Measurements from ENCODE around the gene OSCP1. TPM values are rescaled to one million over a fixed set of nuclear protein-coding genes. Genes with fewer than 3 reads are reported as not detected.

The OSCP1 gene
- polyA plus RNA-seq, 6 donors from 2014 or later = 0.62 TPM; not detected in 5

DNA sequence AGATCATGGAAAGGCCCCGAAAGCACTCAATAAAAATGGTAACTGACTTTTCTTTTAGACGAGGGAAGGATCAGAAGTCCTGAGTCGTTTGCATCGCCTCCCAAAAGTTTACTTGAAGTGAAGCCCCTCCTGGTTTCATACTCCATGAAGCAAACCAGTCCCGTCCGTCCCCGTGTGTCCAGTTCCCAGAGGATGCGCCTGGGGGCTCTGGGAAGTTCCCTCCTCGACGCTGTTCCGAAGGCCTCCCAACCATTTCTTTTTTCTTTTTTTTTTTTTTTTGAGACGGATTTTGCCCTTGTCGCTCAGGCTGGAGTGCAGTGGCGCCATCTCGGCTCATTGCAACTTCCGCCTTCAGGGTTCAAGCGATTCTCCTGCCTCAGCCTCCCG, 661 bp upstream of the OSCP1 start:
- Mint-ChIP-seq H3K36me3 (peaks cover 7 to 12% of the 10 kb centered on the region in 2 donors), H3K27ac (peak overlapping the region; percentile 92 to 99 (median 96)), H3K27me3 (no peaks in the 10 kb centered on the region), H3K4me3 (peak overlapping the region; percentile 78 to 97 (median 94)), H3K4me1 (peaks cover 19 to 23% (median 20%) of the 10 kb centered on the region in 3 donors), H3K9me3 (peaks cover 0 to 1% (median 0%) of the 10 kb centered on the region in 7 donors)
- ATAC-seq (ENCODE audit: low read depth in 2 of 2) = no peak
- no peak for DNase-seq

DNA sequence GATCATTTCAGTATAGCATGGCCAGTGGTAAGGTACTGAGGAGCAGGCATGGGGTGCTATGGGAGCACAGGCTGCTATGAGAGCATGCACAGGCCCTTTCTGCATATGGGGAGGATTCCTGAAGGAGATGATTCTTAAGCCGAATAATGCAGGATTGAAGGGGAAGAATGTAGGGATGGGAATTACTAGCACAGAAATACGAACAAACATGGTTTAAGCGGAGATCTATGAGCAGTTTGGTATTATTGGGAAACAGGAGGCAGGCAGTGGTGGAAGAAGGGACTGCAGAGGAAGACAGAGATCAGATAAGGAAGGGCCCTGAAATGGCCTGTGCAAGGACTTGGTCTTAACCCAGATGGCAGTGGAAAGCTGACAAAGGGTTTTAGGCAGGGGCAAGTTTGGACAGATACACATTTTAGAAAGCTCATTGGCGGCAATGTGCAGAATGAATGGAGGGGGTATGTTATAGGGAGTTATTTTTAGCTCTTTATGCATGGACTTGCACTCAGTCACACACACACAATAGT, 1.7 kb downstream of the OSCP1 start:
- no peak for DNase-seq
- H3K27ac Mint-ChIP-seq = peak overlapping the region in 2 of 6 donors; percentile 49 to 56

DNA sequence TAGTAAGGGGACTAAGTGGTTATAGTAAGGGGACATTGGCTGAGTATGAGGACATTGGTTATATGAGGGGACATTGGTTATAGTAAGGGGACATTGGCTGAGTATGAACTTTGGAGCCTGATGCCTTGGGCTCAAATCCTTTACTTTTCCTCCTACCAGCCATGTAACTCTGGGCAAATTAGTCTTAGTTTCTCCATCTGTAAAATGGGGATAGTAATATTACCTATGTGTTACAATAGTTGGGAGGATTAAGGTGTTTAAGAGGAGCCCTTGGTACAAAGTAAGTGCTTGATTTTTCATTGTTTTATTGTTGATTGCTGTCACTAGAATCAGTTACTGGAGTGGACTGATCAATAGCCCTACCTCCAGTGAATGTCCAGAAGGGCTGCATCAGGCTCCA, 2.8 kb downstream of the OSCP1 start:
- Mint-ChIP-seq H3K4me3 (no peak overlapping the region), H3K27me3 (no peaks in the 10 kb centered on the region), H3K36me3 (no peaks in the 10 kb centered on the region), H3K27ac (peak overlapping the region in 2 of 6 donors; percentile 2 to 69), H3K9me3 (peaks cover 0 to 1% (median 0%) of the 10 kb centered on the region in 7 donors), H3K4me1 (peaks cover 17 to 20% (median 19%) of the 10 kb centered on the region in 3 donors)
- DNase-seq (no peak), ATAC-seq (ENCODE audit: low read depth in 2 of 2) (no peak)

More for the DNA sequence above, 1.7 kb downstream of the OSCP1 start:
- ATAC-seq (ENCODE audit: low read depth in 2 of 2) = no peak
- Mint-ChIP-seq H3K4me3 (peak overlapping the region in 5 of 8 donors; percentile 14 to 97 (median 38)), H3K27me3 (no peaks in the 10 kb centered on the region), H3K9me3 (peaks cover 0 to 1% (median 0%) of the 10 kb centered on the region in 7 donors), H3K36me3 (no peaks in the 10 kb centered on the region), H3K4me1 (peaks cover 19 to 20% (median 19%) of the 10 kb centered on the region in 3 donors)

GRCh38 chr1:36446746-36447145, 3.5 kb downstream of the OSCP1 start:
- Mint-ChIP-seq H3K27me3 (no peaks in the 10 kb centered on the region), H3K27ac (peak overlapping the region in 3 of 6 donors; percentile 32 to 84 (median 70)), H3K4me3 (no peak overlapping the region), H3K4me1 (peaks cover 15 to 19% (median 18%) of the 10 kb centered on the region in 3 donors), H3K36me3 (no peaks in the 10 kb centered on the region), H3K9me3 (peaks cover 0 to 1% (median 0%) of the 10 kb centered on the region in 7 donors)
- no peak for DNase-seq
- ATAC-seq (ENCODE audit: low read depth in 2 of 2) = no peak

- ATAC-seq (ENCODE audit: low read depth in 2 of 2) = no peak
- DNase-seq = no peak
- Mint-ChIP-seq H3K9me3 (peaks cover 0 to 1% (median 0%) of the 10 kb centered on the region in 7 donors), H3K27ac (no peak overlapping the region), H3K4me3 (no peak overlapping the region), H3K27me3 (no peaks in the 10 kb centered on the region), H3K36me3 (no peaks in the 10 kb centered on the region), H3K4me1 (peaks cover 10 to 15% (median 13%) of the 10 kb centered on the region in 3 donors)
These were observed 4.0 kb downstream of the OSCP1 start for GRCh38 chr1:36446271-36446670.

GRCh38 chr1:36443297-36443696, 7.0 kb downstream of the OSCP1 start:
- no peaks in the 10 kb centered on the region for H3K27me3 Mint-ChIP-seq

DNA sequence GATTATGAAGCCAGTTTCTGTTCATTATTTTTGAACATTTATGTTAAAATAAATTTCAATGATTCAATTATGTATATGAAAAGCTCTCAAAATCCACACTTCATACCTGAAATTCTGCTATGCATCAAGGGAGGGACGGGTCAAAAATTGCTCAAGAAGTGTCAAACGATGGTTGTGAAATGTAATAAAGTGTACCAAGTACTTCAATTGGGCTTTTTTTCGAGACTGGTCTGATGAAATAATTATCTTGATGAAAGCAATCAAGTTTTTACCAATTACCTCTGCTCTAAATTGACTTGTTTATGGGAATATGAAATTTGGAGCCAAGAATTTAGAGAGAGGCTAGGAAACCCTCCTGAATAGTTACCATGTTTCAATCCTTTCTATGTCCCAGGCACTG, 7.9 kb downstream of the OSCP1 start:
- Mint-ChIP-seq H3K36me3 (no peaks in the 10 kb centered on the region), H3K27me3 (no peaks in the 10 kb centered on the region), H3K4me1 (no peaks in the 10 kb centered on the region), H3K4me3 (no peak overlapping the region), H3K9me3 (no peaks in the 10 kb centered on the region), H3K27ac (no peak overlapping the region)
- DNase-seq = no peak
- no peak for ATAC-seq (ENCODE audit: low read depth in 2 of 2)

More at GRCh38 chr1:36443297-36443696, 7.0 kb downstream of the OSCP1 start:
- H3K4me1 Mint-ChIP-seq = no peaks in the 10 kb centered on the region
- H3K36me3 Mint-ChIP-seq = no peaks in the 10 kb centered on the region
- no peaks in the 10 kb centered on the region for H3K9me3 Mint-ChIP-seq
- no peak overlapping the region for H3K27ac Mint-ChIP-seq
- DNase-seq = no peak
- no peak for ATAC-seq (ENCODE audit: low read depth in 2 of 2)
- no peak overlapping the region for H3K4me3 Mint-ChIP-seq

GRCh38 chr1:36440646-36441045, 9.6 kb downstream of the OSCP1 start:
- H3K27me3 Mint-ChIP-seq = no peaks in the 10 kb centered on the region
- peak overlapping the region in 1 of 6 donors; percentile 82 for H3K27ac Mint-ChIP-seq
- no peak overlapping the region for H3K4me3 Mint-ChIP-seq
- H3K9me3 Mint-ChIP-seq = no peaks in the 10 kb centered on the region
- H3K36me3 Mint-ChIP-seq = no peaks in the 10 kb centered on the region
- ATAC-seq (ENCODE audit: low read depth in 2 of 2) (no peak), DNase-seq (no peak)
- no peaks in the 10 kb centered on the region for H3K4me1 Mint-ChIP-seq

DNA sequence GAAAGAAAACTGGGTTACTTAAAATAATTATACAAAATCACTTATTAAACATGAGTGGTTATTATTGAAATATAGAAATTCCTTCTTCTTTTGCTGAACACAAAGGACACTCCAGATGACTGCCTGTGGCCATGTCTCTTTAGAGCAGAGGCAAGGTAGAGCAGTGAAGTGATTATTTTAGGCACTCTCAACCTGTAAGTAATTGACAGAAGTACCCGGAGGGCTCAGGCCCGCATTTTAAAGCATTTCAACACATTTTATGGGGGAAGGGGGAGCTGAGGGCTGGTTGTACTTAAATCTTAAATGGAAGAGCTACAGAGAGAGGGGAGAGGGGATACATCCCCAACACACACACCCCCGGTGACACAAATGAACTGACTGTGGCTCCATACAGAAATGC, 10.2 kb downstream of the OSCP1 start:
- no peak for DNase-seq
- no peak overlapping the region for H3K27ac Mint-ChIP-seq
- no peaks in the 10 kb centered on the region for H3K9me3 Mint-ChIP-seq
- no peak overlapping the region for H3K4me3 Mint-ChIP-seq
- no peaks in the 10 kb centered on the region for H3K36me3 Mint-ChIP-seq
- no peaks in the 10 kb centered on the region for H3K4me1 Mint-ChIP-seq
- no peaks in the 10 kb centered on the region for H3K27me3 Mint-ChIP-seq
- no peak for ATAC-seq (ENCODE audit: low read depth in 2 of 2)

DNA sequence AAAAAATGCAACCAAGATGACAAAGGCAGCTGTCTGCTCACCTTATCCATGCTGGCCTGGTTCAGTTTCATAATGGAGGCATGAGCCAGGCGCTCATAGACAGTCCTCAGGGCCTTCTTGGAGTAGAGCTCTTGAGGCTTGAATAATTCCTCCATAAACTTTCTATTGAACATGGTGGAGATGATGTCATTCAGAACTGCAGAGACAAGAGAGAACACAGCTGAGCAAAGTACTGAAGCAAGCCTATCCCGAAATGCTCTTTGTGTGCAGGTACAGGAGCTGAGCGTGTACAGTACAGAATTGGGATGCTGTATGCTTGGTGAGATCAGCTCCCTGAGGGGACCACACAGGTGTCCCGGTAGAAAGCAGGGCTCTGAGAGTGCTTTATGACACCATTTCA, 11.5 kb downstream of the OSCP1 start:
- ATAC-seq (ENCODE audit: low read depth in 2 of 2) = no peak
- Mint-ChIP-seq H3K27ac (no peak overlapping the region), H3K36me3 (no peaks in the 10 kb centered on the region)

DNA sequence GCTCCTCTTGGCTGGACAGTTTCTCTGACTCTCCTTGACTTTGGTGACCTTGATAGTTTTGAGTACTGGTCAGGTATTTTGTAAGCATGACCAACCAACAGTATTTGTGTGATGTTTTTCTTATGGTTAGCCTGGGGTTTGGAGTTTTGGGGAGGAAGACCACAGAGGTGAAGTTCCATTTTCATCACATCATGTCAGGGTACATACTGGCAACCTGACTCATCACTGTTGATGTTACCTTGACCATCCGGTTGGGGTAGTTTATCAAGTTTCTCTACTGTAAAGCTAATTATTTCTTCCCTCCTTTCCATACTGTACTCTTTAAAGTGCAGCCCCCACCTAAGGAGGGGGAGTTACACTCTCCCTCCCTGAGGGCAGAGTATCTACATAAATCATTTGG, 13.4 kb downstream of the OSCP1 start:
- H3K27ac Mint-ChIP-seq = no peak overlapping the region

More for the DNA sequence above, 11.5 kb downstream of the OSCP1 start:
- Mint-ChIP-seq H3K4me1 (no peaks in the 10 kb centered on the region), H3K9me3 (no peaks in the 10 kb centered on the region), H3K4me3 (peak overlapping the region in 1 of 8 donors; percentile 3), H3K27me3 (no peaks in the 10 kb centered on the region)
- no peak for DNase-seq

DNA sequence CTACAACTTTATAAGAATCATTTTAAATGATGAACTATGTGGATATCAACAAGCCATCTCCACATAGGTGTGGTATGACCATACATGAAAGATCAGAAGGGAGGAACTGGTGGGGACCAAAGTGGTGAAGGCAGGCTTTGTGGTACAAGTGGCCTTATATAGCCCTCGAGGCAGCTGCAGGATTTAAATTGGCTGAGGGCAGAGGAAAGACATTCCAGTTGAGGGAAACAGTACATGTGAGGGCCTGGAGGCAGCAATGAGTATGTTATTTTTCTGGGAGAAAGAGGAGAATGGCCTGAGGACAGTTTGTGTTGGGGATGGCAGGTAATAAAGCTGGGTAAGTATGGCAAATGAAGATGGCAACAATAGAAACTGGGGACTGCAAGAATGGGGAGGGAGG, 17.1 kb downstream of the OSCP1 start:
- DNase-seq = no peak
- ATAC-seq (ENCODE audit: low read depth in 2 of 2) = no peak
- Mint-ChIP-seq H3K4me1 (no peaks in the 10 kb centered on the region), H3K36me3 (no peaks in the 10 kb centered on the region), H3K4me3 (no peak overlapping the region), H3K27me3 (no peaks in the 10 kb centered on the region), H3K9me3 (no peaks in the 10 kb centered on the region), H3K27ac (no peak overlapping the region)

More for the DNA sequence above, 13.4 kb downstream of the OSCP1 start:
- Mint-ChIP-seq H3K4me1 (no peaks in the 10 kb centered on the region), H3K9me3 (no peaks in the 10 kb centered on the region), H3K27me3 (no peaks in the 10 kb centered on the region), H3K36me3 (no peaks in the 10 kb centered on the region), H3K4me3 (no peak overlapping the region)
- ATAC-seq (ENCODE audit: low read depth in 2 of 2) (no peak), DNase-seq (no peak)

- Mint-ChIP-seq H3K4me1 (no peaks in the 10 kb centered on the region), H3K36me3 (no peaks in the 10 kb centered on the region), H3K9me3 (no peaks in the 10 kb centered on the region), H3K27ac (no peak overlapping the region), H3K4me3 (no peak overlapping the region), H3K27me3 (no peaks in the 10 kb centered on the region)
- DNase-seq (no peak), ATAC-seq (ENCODE audit: low read depth in 2 of 2) (no peak)
These were observed 17.6 kb downstream of the OSCP1 start for GRCh38 chr1:36432616-36433015.

DNA sequence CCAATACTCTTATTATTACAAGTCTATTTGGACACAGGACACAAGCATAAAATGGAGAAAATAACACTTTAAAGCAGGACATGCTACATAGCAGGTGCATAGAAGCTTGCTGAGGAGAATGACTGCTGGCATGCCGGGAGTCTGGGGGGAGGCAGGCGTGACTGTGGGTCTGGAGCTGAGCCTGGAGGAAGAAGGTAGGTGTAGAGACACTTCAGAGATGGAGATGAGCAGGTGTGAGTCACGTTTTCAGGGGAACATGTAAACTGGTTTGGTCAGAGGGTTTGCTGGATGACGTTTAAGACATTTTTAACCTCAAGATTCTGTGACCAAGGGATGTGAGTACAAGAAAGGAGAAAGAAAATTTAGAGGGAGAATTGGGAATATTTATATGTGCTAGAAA, 24.5 kb downstream of the OSCP1 start:
- ATAC-seq (ENCODE audit: low read depth in 2 of 2) = no peak
- no peak for DNase-seq
- H3K9me3 Mint-ChIP-seq = no peaks in the 10 kb centered on the region
- no peak overlapping the region for H3K4me3 Mint-ChIP-seq
- no peaks in the 10 kb centered on the region for H3K36me3 Mint-ChIP-seq
- no peaks in the 10 kb centered on the region for H3K27me3 Mint-ChIP-seq
- peaks cover 4% of the 10 kb centered on the region in 3 donors for H3K4me1 Mint-ChIP-seq
- H3K27ac Mint-ChIP-seq = peak overlapping the region in 1 of 6 donors; percentile 49

Measured in naive B cell (primary cell).